Keratinocyte (primary cell): ENCODE measurements around the gene ZNF534. TPM values are rescaled to one million over a fixed set of nuclear protein-coding genes. Genes with fewer than 3 reads are reported as not detected.

ENCODE experiments used
- polyA plus RNA-seq, 5 experiments: library from polyadenylated mRNA; depleted of rRNA in 3 of 5; stranded (reverse) in 3 of 5; stranded (forward) in 1 of 5; unstranded in 1 of 5; fragments of >200 nt; gene quantifications; 1 replicate in 1 of 5; 2 replicates in 3 of 5; 3 replicates in 1 of 5; pipeline versions ENCODE4 v1.2.1 to v1.2.3, GENCODE V29; 2011 to 2012; ENCODE audit warnings: missing spikeins in 2 of 5, low read depth in 1 of 5, low replicate concordance in 1 of 5
- small RNA-seq, 3 experiments: library from RNA; depleted of rRNA; stranded (forward); fragments of <200 nt; gene quantifications; one replicate each; pipeline ENCODE3, GENCODE V24; 2012; ENCODE audit warnings: low read depth in 3 of 3, low replicate concordance in 1 of 3; ENCODE audit not compliant: insufficient read length in 3 of 3

Gene ZNF534
- polyA plus RNA-seq, 1 donor (not counting 4 experiments of a cell fraction or from before 2014, with no cell fraction given): not detected

Small RNA genes lying within 50 kb of the gene (small RNA-seq; reads per million reads assigned to genes)
- 0 reads per million in 3 experiments for gene AC010332.1

Other genes with a start within 250 kb of the ZNF534 start
- 130 to 187 TPM (median 179 TPM) in 3 replicates for gene PPP2R1A, start 239.1 kb upstream of the ZNF534 start, polyA plus RNA-seq
- 7.5 to 10.6 TPM (median 7.9 TPM) in 3 replicates for gene ZNF766, start 159.6 kb upstream of the ZNF534 start, polyA plus RNA-seq
- gene ZNF480, start 132.0 kb upstream of the ZNF534 start, polyA plus RNA-seq: 4.9 to 7.5 TPM (median 5.1 TPM) in 3 replicates
- 0.78 to 1.8 TPM (median 1.7 TPM) in 3 replicates for gene ZNF610, start 92.9 kb upstream of the ZNF534 start, polyA plus RNA-seq
- 18.7 to 23.9 TPM (median 19.6 TPM) in 3 replicates for gene ZNF880, start 59.2 kb upstream of the ZNF534 start, polyA plus RNA-seq
- 11.1 to 24.9 TPM (median 18.6 TPM) in 3 replicates for gene ZNF528, start 31.3 kb upstream of the ZNF534 start, polyA plus RNA-seq
- gene ZNF578, start 24.4 kb downstream of the ZNF534 start, polyA plus RNA-seq: 0.44 to 1.1 TPM (median 0.79 TPM) in 3 replicates
- 5.7 to 6.8 TPM (median 5.8 TPM) in 3 replicates for gene ZNF808, start 98.5 kb downstream of the ZNF534 start, polyA plus RNA-seq
- gene ZNF701, start 141.1 kb downstream of the ZNF534 start, polyA plus RNA-seq: 6.0 to 7.2 TPM (median 7.0 TPM) in 3 replicates
- gene ZNF83, start 209.2 kb downstream of the ZNF534 start, polyA plus RNA-seq: 18.3 to 67.3 TPM (median 47.3 TPM) in 3 replicates